IPS DF 6.9 (cell line): ENCODE data around the gene NPAS2.
A peak's percentile ranks its signal among the peaks of the same experiment; 100 is the strongest.

Source experiments
- DNase-seq: peaks from one replicate; pipeline ENCODE4 v3.0.0-alpha.2; 2013; ENCODE audit warnings: low read depth, low spot score
- H3K27ac ChIP-seq: one replicate; pipeline ENCODE4 v1.5.1; 2013; ENCODE audit warnings: low read length, control low read depth
- H3K27me3 ChIP-seq: 2 replicates; pipeline ENCODE4 v1.6.1; 2013; ENCODE audit warnings: mild to moderate bottlenecking, low read length; ENCODE audit not compliant: control insufficient read depth, insufficient read depth
- H3K36me3 ChIP-seq: 2 replicates; pipeline ENCODE4 v1.6.1; 2013; ENCODE audit warnings: low read length; ENCODE audit not compliant: control insufficient read depth, insufficient read depth
- H3K4me1 ChIP-seq: 2 replicates; pipeline ENCODE4 v1.6.1; 2013; ENCODE audit warnings: low read length; ENCODE audit not compliant: control insufficient read depth, insufficient read depth
- H3K4me3 ChIP-seq: 2 replicates; pipeline ENCODE4 v1.5.1; 2013; ENCODE audit warnings: mild to moderate bottlenecking, low read length
- H3K9me3 ChIP-seq: 2 replicates; pipeline ENCODE4 v1.6.1; 2013; ENCODE audit warnings: low read length, inconsistent platforms; ENCODE audit not compliant: control insufficient read depth, insufficient read depth
- WGBS: extraction: QIAGEN DNeasy Blood & Tissue Kit; methylation state at CpG from one replicate; pipeline ENCODE4 v1.1.7; 2013; ENCODE audit warnings: mixed read lengths, missing lambda C conversion rate; ENCODE audit not compliant: insufficient read length, insufficient coverage; 5-methylcytosine and 5-hydroxymethylcytosine counted together

Gene NPAS2

GRCh38 chr2:100997509-100998234 is 177.7 kb downstream of the NPAS2 start:
- no peak for DNase-seq
- no peaks in the 10 kb centered on the region for H3K9me3 ChIP-seq
- WGBS: no CpG with 5 or more reads among the region's 5 CpGs
- no peaks in the 10 kb centered on the region; the same call in 1 of the 2 replicates for H3K4me1 ChIP-seq
- no peaks in the 10 kb centered on the region for H3K27me3 ChIP-seq
- no peak overlapping the region for H3K27ac ChIP-seq
- no peak overlapping the region for H3K4me3 ChIP-seq
- H3K36me3 ChIP-seq: no peaks in the 10 kb centered on the region

- no peak for DNase-seq
- Histone ChIP-seq H3K36me3 (no peaks in the 10 kb centered on the region), H3K9me3 (no peaks in the 10 kb centered on the region), H3K27me3 (no peaks in the 10 kb centered on the region), H3K4me1 (no peaks in the 10 kb centered on the region; the same call in 1 of the 2 replicates), H3K4me3 (no peak overlapping the region), H3K27ac (no peak overlapping the region)
- no CpG with 5 or more reads among the region's 6 CpGs for WGBS
These were observed 178.3 kb downstream of the NPAS2 start for GRCh38 chr2:100998235-100998573.

- Histone ChIP-seq H3K9me3 (no peaks in the 10 kb centered on the region), H3K4me1 (no peaks in the 10 kb centered on the region), H3K4me3 (no peak overlapping the region), H3K36me3 (peaks cover 15% of the 10 kb centered on the region), H3K27me3 (no peaks in the 10 kb centered on the region), H3K27ac (no peak overlapping the region)
- DNase-seq: no peak
- WGBS: no CpG with 5 or more reads among the region's 2 CpGs
These were observed 180.1 kb downstream of the NPAS2 start for GRCh38 chr2:100999995-101000394.

DNA sequence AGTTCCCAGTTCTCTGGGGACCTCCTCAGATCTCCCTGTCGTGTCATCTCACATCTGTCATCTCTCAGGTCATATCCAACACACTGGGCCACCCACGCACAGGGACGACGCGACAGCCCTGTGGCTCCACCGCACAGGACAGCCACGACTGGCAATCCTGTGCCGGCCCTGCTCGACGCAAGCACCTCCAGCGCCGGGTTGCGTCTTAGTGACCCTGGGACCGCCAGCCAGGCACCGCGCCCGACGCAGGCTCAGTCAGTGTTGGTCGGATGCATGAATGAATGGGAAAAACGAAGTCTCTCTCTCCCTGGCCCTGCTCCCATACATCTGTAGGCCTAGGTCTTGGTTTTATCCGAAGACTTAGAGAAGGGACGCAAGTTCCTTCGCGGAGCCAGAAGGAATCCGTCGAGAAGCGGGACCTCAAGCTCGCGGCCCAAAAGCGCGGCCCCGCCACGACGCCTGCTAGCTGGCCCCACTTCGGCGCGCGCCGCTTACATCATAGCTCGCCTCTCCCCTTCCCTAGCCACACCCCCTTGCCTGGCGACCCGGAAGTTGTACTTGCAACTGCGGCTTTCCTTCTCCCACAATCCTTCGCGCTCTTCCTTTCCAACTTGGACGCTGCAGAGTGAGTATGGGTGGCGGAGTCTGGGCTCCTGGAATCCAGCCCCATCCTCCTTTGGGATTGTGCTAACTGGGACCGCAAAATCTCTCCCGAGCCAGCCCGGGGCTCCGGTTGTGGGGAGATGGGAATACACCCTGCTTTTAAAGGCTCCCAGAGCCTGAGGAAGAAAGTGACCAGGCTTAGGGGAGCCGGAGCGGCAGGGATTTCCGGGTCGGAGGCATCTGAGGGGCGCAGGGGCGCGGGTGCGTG is 182.0 kb downstream of the NPAS2 start, which contains the start of gene RPL31:
Gene RPL31, plus strand, starts transcription at position 599 of the 871 bp plus-strand sequence. CDS start 413 bp downstream, outside the sequence.
- H3K27ac ChIP-seq: no peak within 1 kb of the TSS
- H3K4me1 ChIP-seq: no peaks in the 10 kb centered on the region
- H3K4me3 ChIP-seq: peak within 1 kb of the TSS; percentile 71
- no peaks in the 10 kb centered on the region for H3K27me3 ChIP-seq
- peak; percentile 92 for DNase-seq
- H3K9me3 ChIP-seq: no peaks in the 10 kb centered on the region
- WGBS: no CpG with 5 or more reads among the region's 59 CpGs
- peaks cover 25% of the 10 kb centered on the region for H3K36me3 ChIP-seq

DNA sequence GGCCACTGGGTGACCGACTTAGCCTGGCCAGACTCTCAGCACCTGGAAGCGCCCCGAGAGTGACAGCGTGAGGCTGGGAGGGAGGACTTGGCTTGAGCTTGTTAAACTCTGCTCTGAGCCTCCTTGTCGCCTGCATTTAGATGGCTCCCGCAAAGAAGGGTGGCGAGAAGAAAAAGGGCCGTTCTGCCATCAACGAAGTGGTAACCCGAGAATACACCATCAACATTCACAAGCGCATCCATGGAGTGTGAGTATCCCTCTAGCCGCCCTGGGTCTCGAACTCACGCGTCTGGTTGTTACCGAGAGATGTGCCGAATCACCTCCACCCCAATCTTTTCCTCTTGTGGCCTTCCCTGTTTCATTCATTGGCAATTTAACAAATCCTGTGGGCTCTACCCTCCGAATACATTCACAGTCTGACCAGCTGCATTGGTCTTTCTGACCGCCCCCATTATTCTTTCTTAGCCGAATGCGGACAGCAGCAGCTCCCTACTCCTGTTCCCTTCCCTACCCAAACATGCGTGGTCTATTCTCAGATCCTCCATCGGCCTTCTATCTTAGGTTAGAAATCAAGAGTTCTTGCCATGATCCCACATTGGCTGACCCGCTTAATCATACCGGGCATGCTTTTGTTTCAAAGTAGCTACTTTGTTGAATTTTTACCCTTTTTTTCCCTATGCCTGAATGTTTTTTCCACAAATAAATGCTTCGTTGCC is 182.8 kb downstream of the NPAS2 start:
- Histone ChIP-seq H3K36me3 (peaks cover 32% of the 10 kb centered on the region), H3K9me3 (no peaks in the 10 kb centered on the region), H3K4me3 (peak overlapping the region; percentile 71), H3K27ac (no peak overlapping the region), H3K4me1 (no peaks in the 10 kb centered on the region), H3K27me3 (no peaks in the 10 kb centered on the region)
- WGBS: no CpG with 5 or more reads among the region's 26 CpGs
- DNase-seq: no peak

DNA sequence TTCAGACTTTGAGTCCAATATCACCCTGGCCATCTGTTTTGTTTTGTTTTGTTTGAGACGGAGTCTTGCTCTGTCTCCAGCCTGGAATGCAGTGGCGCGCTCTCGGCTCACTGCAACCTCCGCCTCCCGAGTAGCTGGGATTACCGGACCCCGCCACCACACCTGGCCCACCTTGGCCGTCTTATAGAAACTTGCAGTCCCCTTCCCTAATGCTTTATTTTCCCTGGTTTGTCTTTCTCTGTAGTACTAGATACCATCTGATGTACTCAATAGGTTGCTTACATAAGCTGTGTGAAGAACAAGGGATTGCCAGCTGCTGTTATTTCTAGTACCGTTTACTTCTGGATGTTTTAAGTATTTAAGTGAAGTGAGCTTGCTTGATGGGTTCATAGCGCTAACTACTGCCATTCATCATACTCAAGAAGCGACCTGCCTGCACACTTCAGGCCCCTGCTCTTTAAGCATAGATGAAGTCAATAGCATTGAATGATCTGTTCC is 183.4 kb downstream of the NPAS2 start:
- Histone ChIP-seq H3K4me1 (no peaks in the 10 kb centered on the region), H3K27me3 (no peaks in the 10 kb centered on the region), H3K9me3 (no peaks in the 10 kb centered on the region), H3K27ac (no peak overlapping the region), H3K36me3 (peaks cover 36% of the 10 kb centered on the region), H3K4me3 (peak overlapping the region; percentile 71)
- DNase-seq: no peak
- no CpG with 5 or more reads among the region's 12 CpGs for WGBS

GRCh38 chr2:101004620-101005325 is 184.8 kb downstream of the NPAS2 start:
- Histone ChIP-seq H3K27me3 (no peaks in the 10 kb centered on the region), H3K27ac (no peak overlapping the region), H3K4me3 (no peak overlapping the region), H3K9me3 (no peaks in the 10 kb centered on the region), H3K4me1 (no peaks in the 10 kb centered on the region), H3K36me3 (peaks cover 36% of the 10 kb centered on the region)
- DNase-seq: no peak
- no CpG with 5 or more reads among the region's 12 CpGs for WGBS

DNA sequence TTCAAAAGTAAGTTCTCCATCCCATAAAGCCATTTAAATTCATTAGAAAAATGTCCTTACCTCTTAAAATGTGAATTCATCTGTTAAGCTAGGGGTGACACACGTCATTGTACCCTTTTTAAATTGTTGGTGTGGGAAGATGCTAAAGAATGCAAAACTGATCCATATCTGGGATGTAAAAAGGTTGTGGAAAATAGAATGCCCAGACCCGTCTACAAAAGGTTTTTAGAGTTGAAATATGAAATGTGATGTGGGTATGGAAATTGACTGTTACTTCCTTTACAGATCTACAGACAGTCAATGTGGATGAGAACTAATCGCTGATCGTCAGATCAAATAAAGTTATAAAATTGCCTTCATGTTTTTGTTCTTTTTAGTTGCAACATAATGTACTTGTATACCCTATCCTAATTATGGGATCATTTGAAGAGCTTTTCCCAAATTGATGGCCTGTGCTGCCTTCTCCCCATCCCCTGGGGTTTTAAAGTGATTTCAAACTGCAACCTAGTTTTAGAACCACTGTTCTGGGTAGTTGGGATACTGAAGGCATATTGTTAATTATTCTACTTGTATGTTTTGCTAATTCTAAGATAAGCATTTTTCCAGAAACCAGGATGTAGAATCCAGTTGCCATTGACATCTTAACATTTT is 186.3 kb downstream of the NPAS2 start:
- Histone ChIP-seq H3K9me3 (no peaks in the 10 kb centered on the region), H3K27me3 (no peaks in the 10 kb centered on the region), H3K36me3 (peaks cover 36% of the 10 kb centered on the region), H3K27ac (no peak overlapping the region), H3K4me1 (no peaks in the 10 kb centered on the region), H3K4me3 (no peak overlapping the region)
- DNase-seq: no peak
- no CpG with 5 or more reads among the region's 4 CpGs for WGBS

GRCh38 chr2:101007415-101008345 is 187.7 kb downstream of the NPAS2 start:
- Histone ChIP-seq H3K9me3 (no peaks in the 10 kb centered on the region), H3K27ac (no peak overlapping the region), H3K4me1 (no peaks in the 10 kb centered on the region), H3K4me3 (no peak overlapping the region), H3K36me3 (peaks cover 36% of the 10 kb centered on the region), H3K27me3 (no peaks in the 10 kb centered on the region)
- no peak for DNase-seq
- no CpG with 5 or more reads among the region's 11 CpGs for WGBS
